Neural cell (in vitro differentiated cells): ENCODE results near the gene POLE. TPM values are rescaled to one million over a fixed set of nuclear protein-coding genes. Genes with fewer than 3 reads are reported as not detected.

Experiments
- H2AFZ ChIP-seq: fragments of 200-600, 300-800 bp; sonication (generic), shearing (Covaris generic); 2 replicates; pipeline ENCODE4 v1.6.0; 2014; ENCODE audit warnings: low read depth, mild to moderate bottlenecking, antibody characterized with exemption, low read length, moderate library complexity
- H3F3A ChIP-seq: fragments of 200-600 bp; shearing (Covaris generic); 2 replicates; pipeline ENCODE4 v1.6.1; 2016; ENCODE audit warnings: mild to moderate bottlenecking, moderate library complexity, mixed read lengths, antibody characterized with exemption, low read length; ENCODE audit not compliant: insufficient read depth, poor library complexity, severe bottlenecking
- H3K27ac ChIP-seq: fragments of 200-600, 300-800 bp; sonication (generic), shearing (Covaris generic); 2 replicates; pipeline ENCODE4 v1.5.1; 2014; ENCODE audit warnings: mild to moderate bottlenecking, low read length, moderate library complexity
- H3K27me3 ChIP-seq: fragments of 300-800, 200-600 bp; sonication (generic), shearing (Covaris generic); 2 replicates; pipeline ENCODE4 v1.6.0; 2014; ENCODE audit warnings: mild to moderate bottlenecking, low read depth, low read length, moderate library complexity; ENCODE audit not compliant: insufficient read depth
- H3K36me3 ChIP-seq: fragments of 300-800, 200-600 bp; sonication (generic), shearing (Covaris generic); 2 replicates; pipeline ENCODE4 v1.5.1; 2014; ENCODE audit warnings: mild to moderate bottlenecking, antibody characterized with exemption, low read length, moderate library complexity; ENCODE audit not compliant: insufficient read depth
- H3K4me2 ChIP-seq: fragments of 300-800, 200-600 bp; sonication (generic), shearing (Covaris generic); 2 replicates; pipeline ENCODE4 v1.6.0; 2014; ENCODE audit warnings: mild to moderate bottlenecking, low read length
- H3K4me3 ChIP-seq: fragments of 300-800, 200-600 bp; sonication (generic), shearing (Covaris generic); 2 replicates; pipeline ENCODE4 v1.5.1; 2014; ENCODE audit warnings: mild to moderate bottlenecking, low read length, moderate library complexity
- H3K79me2 ChIP-seq: fragments of 200-600 bp; shearing (Covaris generic); replicated peaks from 2 replicates; pipeline ENCODE4 v1.6.0; 2014; ENCODE audit warnings: mild to moderate bottlenecking, low read length, moderate library complexity; ENCODE audit not compliant: insufficient read depth
- H3K9ac ChIP-seq: fragments of 300-800, 200-600 bp; sonication (generic), shearing (Covaris generic); 2 replicates; pipeline ENCODE4 v1.6.1; 2016; ENCODE audit warnings: mild to moderate bottlenecking, low read length, mixed read lengths
- H3K9me2 ChIP-seq: fragments of 200-600 bp; shearing (Covaris generic); 2 replicates; pipeline ENCODE4 v1.6.1; 2016; ENCODE audit warnings: mild to moderate bottlenecking, low read length, mixed read lengths; ENCODE audit not compliant: insufficient read depth
- H3K9me3 ChIP-seq: fragments of 200-600, 300-800 bp; sonication (generic), shearing (Covaris generic); 2 replicates; pipeline ENCODE4 v1.6.1; 2016; ENCODE audit warnings: mild to moderate bottlenecking, mixed run types, low read length, moderate library complexity, mixed read lengths
- H4K20me1 ChIP-seq: fragments of 200-600 bp; shearing (Covaris generic); 2 replicates; pipeline ENCODE4 v1.6.1; 2016; ENCODE audit warnings: mild to moderate bottlenecking, mixed run types; ENCODE audit not compliant: insufficient read depth
- EP300 ChIP-seq: fragments of 450-650 bp; conservative IDR thresholded peaks from 2 replicates; pipeline ENCODE4 v1.6.1; 2014; ENCODE audit warnings: antibody characterized with exemption, mild to moderate bottlenecking, moderate library complexity; ENCODE audit not compliant: poor library complexity, severe bottlenecking
- EZH2 ChIP-seq: fragments of 200-600, 300-800 bp; shearing (Covaris generic), sonication (generic); IDR thresholded peaks from 2 replicates; pipeline ENCODE4 v1.6.1; 2014; ENCODE audit warnings: antibody characterized with exemption, low read length, borderline replicate concordance, mild to moderate bottlenecking; ENCODE audit not compliant: insufficient read depth, poor library complexity, severe bottlenecking
- MXI1 ChIP-seq: fragments of 450-650 bp; conservative IDR thresholded peaks from 2 replicates; pipeline ENCODE4 v1.6.1; 2014; ENCODE audit warnings: antibody characterized with exemption, mild to moderate bottlenecking; ENCODE audit not compliant: poor library complexity, severe bottlenecking
- POLR2AphosphoS5 ChIP-seq: IDR thresholded peaks from 2 replicates; pipeline ENCODE4 v1.6.1; 2012
- RAD21 ChIP-seq: fragments of 450-650 bp; conservative IDR thresholded peaks from 2 replicates; pipeline ENCODE4 v1.6.1; 2014; ENCODE audit warnings: antibody characterized with exemption, mild to moderate bottlenecking, moderate library complexity
- REST ChIP-seq: IDR thresholded peaks from 2 replicates; pipeline ENCODE4 v1.6.1; 2012; ENCODE audit warnings: borderline replicate concordance
- SMC3 ChIP-seq: fragments of 450-650 bp; conservative IDR thresholded peaks from 2 replicates; pipeline ENCODE4 v1.6.1; 2014; ENCODE audit warnings: antibody characterized with exemption, mild to moderate bottlenecking, moderate library complexity; ENCODE audit not compliant: poor library complexity
- TAF1 ChIP-seq: IDR thresholded peaks from 2 replicates; pipeline ENCODE4 v1.6.1; 2012; ENCODE audit warnings: low read depth
- polyA plus RNA-seq: library from polyadenylated mRNA; depleted of rRNA; stranded (reverse); fragments of >200 nt; gene quantifications from 2 replicates; pipeline ENCODE4 v1.2.3, GENCODE V29; 2014
- TF ChIP-seq, protein P1 (sequence below): fragments of 450-650 bp; IDR thresholded peaks from 2 replicates; pipeline ENCODE4 v1.5.1; 2014; ENCODE audit warnings: antibody characterized with exemption, mild to moderate bottlenecking, moderate library complexity; ENCODE audit not compliant: poor library complexity, severe bottlenecking

Gene POLE
- polyA plus RNA-seq, 1 donor from 2014 or later = 8.5 TPM

DNA sequence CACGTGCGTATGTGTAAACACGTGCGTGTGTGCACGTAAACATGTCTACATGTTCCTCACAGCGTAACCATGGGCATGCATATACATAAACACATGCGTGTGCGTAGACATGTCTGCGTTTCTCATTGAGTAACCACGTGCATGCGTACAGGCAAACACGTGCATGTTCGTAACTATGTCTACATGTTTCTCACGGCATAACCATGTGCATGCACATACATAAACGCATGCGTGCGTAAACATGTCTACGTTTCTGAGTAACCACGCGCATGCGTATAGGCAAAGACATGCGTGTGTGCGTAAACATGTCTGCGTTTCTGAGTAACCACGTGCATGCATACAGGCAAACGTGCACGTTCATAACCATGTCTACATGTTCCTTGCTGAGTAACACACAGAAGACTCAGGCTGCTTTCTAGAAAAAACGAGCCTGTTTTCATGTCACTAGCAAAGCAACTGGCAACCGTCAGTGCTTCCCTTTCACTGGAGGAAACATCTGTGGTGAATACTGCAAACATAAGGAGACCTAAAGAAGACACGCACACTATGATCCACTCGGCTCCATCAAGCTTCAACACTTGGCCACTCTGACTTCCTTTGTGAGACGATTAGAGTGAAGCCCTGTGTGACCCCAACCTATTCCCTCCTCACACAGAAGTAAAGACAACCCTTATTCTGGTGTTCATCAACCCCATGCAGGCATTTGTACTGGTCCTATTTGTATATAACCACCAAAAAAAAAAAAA is 28.8 kb downstream of the POLE start:
- Histone ChIP-seq H3K9me3 (no peaks in the 10 kb centered on the region), H3K4me2 (no peak overlapping the region), H3K79me2 (no peaks in the 10 kb centered on the region), H3F3A (no peaks in the 10 kb centered on the region), H3K9me2 (no peaks in the 10 kb centered on the region), H2AFZ (no peak overlapping the region), H3K27ac (no peak overlapping the region), H3K36me3 (no peaks in the 10 kb centered on the region), H3K27me3 (no peaks in the 10 kb centered on the region), H3K4me3 (no peak overlapping the region), H3K9ac (no peak overlapping the region), H4K20me1 (no peaks in the 10 kb centered on the region)
- TF ChIP-seq TAF1 (no peak), EZH2 (no peak), REST (no peak), MXI1 (no peak), POLR2AphosphoS5 (no peak), EP300 (no peak), SMC3 (no peak), RAD21 (no peak)
- TF ChIP-seq, protein P1, sequence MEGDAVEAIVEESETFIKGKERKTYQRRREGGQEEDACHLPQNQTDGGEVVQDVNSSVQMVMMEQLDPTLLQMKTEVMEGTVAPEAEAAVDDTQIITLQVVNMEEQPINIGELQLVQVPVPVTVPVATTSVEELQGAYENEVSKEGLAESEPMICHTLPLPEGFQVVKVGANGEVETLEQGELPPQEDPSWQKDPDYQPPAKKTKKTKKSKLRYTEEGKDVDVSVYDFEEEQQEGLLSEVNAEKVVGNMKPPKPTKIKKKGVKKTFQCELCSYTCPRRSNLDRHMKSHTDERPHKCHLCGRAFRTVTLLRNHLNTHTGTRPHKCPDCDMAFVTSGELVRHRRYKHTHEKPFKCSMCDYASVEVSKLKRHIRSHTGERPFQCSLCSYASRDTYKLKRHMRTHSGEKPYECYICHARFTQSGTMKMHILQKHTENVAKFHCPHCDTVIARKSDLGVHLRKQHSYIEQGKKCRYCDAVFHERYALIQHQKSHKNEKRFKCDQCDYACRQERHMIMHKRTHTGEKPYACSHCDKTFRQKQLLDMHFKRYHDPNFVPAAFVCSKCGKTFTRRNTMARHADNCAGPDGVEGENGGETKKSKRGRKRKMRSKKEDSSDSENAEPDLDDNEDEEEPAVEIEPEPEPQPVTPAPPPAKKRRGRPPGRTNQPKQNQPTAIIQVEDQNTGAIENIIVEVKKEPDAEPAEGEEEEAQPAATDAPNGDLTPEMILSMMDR = no peak

DNA sequence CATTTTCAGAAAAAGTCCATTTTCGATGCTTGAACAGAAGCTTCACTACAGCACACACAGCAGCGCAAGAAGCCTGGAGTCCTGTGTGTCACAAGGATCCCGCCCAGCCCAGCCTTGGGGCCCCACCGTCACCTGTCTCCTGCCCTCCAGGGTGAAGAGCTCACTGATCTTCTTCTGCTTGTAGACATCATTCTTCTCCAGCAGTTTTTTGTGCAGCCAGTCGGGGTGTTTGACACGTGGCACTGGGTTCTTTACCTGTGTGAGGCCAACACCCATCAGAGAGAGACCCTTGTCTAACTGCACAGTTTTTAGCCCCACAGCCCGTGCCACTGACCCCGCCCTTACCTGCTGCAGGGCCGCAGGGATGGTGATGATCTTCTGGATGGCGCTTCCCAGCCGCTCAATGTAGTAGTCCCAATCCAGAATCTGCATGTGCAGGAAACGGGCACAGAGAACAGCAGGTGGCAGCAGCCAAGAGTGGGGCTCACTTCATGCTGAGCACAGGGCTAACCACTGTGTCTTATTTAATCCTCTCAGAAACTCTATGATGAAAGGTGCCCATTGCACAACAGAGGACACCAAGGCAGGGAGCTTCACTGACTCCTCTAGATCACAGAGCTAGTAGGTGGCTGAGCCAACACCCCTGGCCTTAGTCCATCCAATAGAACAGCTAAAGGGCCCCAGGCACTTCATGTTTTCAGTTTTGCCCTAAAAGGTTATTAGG is 30.0 kb downstream of the POLE start:
- no peaks in the 10 kb centered on the region for H3K9me3 ChIP-seq
- H3K27me3 ChIP-seq = no peaks in the 10 kb centered on the region
- H3K9ac ChIP-seq = no peak overlapping the region
- no peaks in the 10 kb centered on the region for H4K20me1 ChIP-seq
- no peak overlapping the region for H3K4me2 ChIP-seq
- H3K27ac ChIP-seq = no peak overlapping the region
- no peak overlapping the region for H2AFZ ChIP-seq
- H3F3A ChIP-seq = no peaks in the 10 kb centered on the region
- no peaks in the 10 kb centered on the region for H3K36me3 ChIP-seq
- no peaks in the 10 kb centered on the region for H3K9me2 ChIP-seq
- no peak for TF ChIP-seq EP300
- TF ChIP-seq REST = no peak
- TF ChIP-seq, protein P1 = no peak
- no peak for TF ChIP-seq EZH2
- no peak for TF ChIP-seq RAD21
- no peak overlapping the region for H3K4me3 ChIP-seq
- H3K79me2 ChIP-seq = no peaks in the 10 kb centered on the region
